Fibroblast of lung (primary cell): Measurements from ENCODE around the gene ARHGEF11. TPM values are rescaled to one million over a fixed set of nuclear protein-coding genes. Genes with fewer than 3 reads are reported as not detected.

ENCODE experiments used
- DNase-seq, 2 donors: peaks; one replicate each; pipeline versions ENCODE4 v3.0.0 to v3.0.0-alpha.2; 2010; ENCODE audit warnings: low read depth in 2 of 2
- H2AFZ ChIP-seq: 2 replicates; pipeline ENCODE4 v1.5.1; 2012; ENCODE audit warnings: low read length, control low read depth, inconsistent platforms
- H3K27ac ChIP-seq: 2 replicates; pipeline ENCODE4 v1.5.1; 2011; ENCODE audit warnings: low read length, control low read depth; ENCODE audit not compliant: insufficient read depth
- H3K27me3 ChIP-seq: 2 replicates; pipeline ENCODE4 v1.5.1; 2011; ENCODE audit warnings: mild to moderate bottlenecking, low read length; ENCODE audit not compliant: control insufficient read depth, insufficient read depth
- H3K36me3 ChIP-seq: 2 replicates; pipeline ENCODE4 v1.5.1; 2011; ENCODE audit warnings: low read length; ENCODE audit not compliant: control insufficient read depth, insufficient read depth
- H3K4me1 ChIP-seq: 2 replicates; pipeline ENCODE4 v1.5.1; 2011; ENCODE audit warnings: low read length; ENCODE audit not compliant: control insufficient read depth, insufficient read depth; ENCODE audit errors: extremely low read depth
- H3K4me2 ChIP-seq: 2 replicates; pipeline ENCODE4 v1.5.1; 2011; ENCODE audit warnings: low read length, control low read depth; ENCODE audit not compliant: insufficient read depth; ENCODE audit errors: extremely low read depth
- H3K4me3 ChIP-seq, 4 experiments: fragments of 200-600 bp in 1 of 4; sonication (generic) in 1 of 4; replicated peaks in 1 of 4; 2 replicates each; pipeline ENCODE4 v1.5.1; 2011 to 2016; ENCODE audit warnings: low read length in 4 of 4, low read depth in 3 of 4, mild to moderate bottlenecking in 3 of 4, control low read depth in 2 of 4, inconsistent platforms in 1 of 4, mixed read lengths in 1 of 4; ENCODE audit not compliant: insufficient read depth in 1 of 4; ENCODE audit errors: control extremely low read depth in 1 of 4
- H3K79me2 ChIP-seq: 2 replicates; pipeline ENCODE4 v1.5.1; 2012; ENCODE audit warnings: mild to moderate bottlenecking, low read length, inconsistent platforms; ENCODE audit not compliant: control insufficient read depth, insufficient read depth
- H3K9ac ChIP-seq: 2 replicates; pipeline ENCODE4 v1.5.1; 2011; ENCODE audit warnings: mild to moderate bottlenecking, low read length, control low read depth; ENCODE audit not compliant: insufficient read depth
- H3K9me3 ChIP-seq: 2 replicates; pipeline ENCODE4 v1.5.1; 2012; ENCODE audit warnings: low read depth, low read length; ENCODE audit not compliant: control insufficient read depth, insufficient read depth
- H4K20me1 ChIP-seq: 2 replicates; pipeline ENCODE4 v1.5.1; 2011; ENCODE audit warnings: low read length; ENCODE audit not compliant: control insufficient read depth, insufficient read depth; ENCODE audit errors: extremely low read depth
- EZH2 ChIP-seq: IDR thresholded peaks from 2 replicates; pipeline ENCODE4 v1.5.1; 2012; ENCODE audit warnings: low read length, control low read depth, mild to moderate bottlenecking; ENCODE audit errors: missing control alignments
- polyA plus RNA-seq, 2 donors: library from polyadenylated mRNA; depleted of rRNA in 1 of 2; stranded (reverse) in 1 of 2; unstranded in 1 of 2; fragments of >200 nt; gene quantifications; 2 replicates each; pipeline ENCODE4 v1.2.1, GENCODE V29; 2011 to 2012; ENCODE audit warnings: missing spikeins in 1 of 2
- total RNA-seq: library from RNA; depleted of rRNA; stranded (reverse); fragments of >200 nt; gene quantifications from 2 replicates; pipeline ENCODE4 v1.2.1, GENCODE V29; 2014
- TF ChIP-seq, protein P1 (sequence below), 2 donors: IDR thresholded peaks in 1 of 2; conservative IDR thresholded peaks in 1 of 2; 1 replicate in 1 of 2; 2 replicates in 1 of 2; pipeline ENCODE4 v1.5.1; 2011 to 2012; ENCODE audit warnings: low read length in 2 of 2, control low read depth in 1 of 2, inconsistent platforms in 1 of 2, low read depth in 1 of 2, mild to moderate bottlenecking in 1 of 2

Gene ARHGEF11
- total and polyA plus RNA-seq, 2 donors (not counting 1 experiment from before 2014, with no cell fraction given) = 12.8 to 29.1 TPM

DNA sequence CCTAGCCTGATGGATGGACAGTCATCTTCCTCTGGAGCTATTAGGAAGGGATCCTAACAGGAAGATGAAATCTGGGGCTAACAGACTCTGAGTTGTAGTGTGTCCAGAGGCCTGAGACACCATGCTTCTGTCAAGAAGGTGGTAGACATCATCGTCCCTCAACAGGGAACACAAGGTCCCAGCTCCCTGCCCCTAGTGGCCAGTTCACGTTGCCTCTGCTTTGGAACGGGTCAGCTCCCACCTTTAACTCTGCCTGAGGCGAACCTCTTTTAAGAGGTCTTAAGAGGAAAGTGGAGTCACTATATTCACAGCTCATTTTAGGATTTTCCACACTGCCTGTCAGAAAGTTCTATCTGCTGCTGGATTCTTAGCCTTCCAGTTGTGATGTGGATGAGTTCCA, 96.8 kb downstream of the ARHGEF11 start:
- no peak for DNase-seq
- Histone ChIP-seq H4K20me1 (no peaks in the 10 kb centered on the region), H3K4me2 (no peak overlapping the region), H3K9ac (no peak overlapping the region), H2AFZ (no peak overlapping the region), H3K36me3 (peaks cover 16% of the 10 kb centered on the region), H3K27me3 (no peaks in the 10 kb centered on the region), H3K79me2 (no peaks in the 10 kb centered on the region), H3K27ac (no peak overlapping the region), H3K9me3 (no peaks in the 10 kb centered on the region), H3K4me1 (no peaks in the 10 kb centered on the region), H3K4me3 (no peak overlapping the region)
- TF ChIP-seq EZH2 = no peak
- TF ChIP-seq, protein P1, sequence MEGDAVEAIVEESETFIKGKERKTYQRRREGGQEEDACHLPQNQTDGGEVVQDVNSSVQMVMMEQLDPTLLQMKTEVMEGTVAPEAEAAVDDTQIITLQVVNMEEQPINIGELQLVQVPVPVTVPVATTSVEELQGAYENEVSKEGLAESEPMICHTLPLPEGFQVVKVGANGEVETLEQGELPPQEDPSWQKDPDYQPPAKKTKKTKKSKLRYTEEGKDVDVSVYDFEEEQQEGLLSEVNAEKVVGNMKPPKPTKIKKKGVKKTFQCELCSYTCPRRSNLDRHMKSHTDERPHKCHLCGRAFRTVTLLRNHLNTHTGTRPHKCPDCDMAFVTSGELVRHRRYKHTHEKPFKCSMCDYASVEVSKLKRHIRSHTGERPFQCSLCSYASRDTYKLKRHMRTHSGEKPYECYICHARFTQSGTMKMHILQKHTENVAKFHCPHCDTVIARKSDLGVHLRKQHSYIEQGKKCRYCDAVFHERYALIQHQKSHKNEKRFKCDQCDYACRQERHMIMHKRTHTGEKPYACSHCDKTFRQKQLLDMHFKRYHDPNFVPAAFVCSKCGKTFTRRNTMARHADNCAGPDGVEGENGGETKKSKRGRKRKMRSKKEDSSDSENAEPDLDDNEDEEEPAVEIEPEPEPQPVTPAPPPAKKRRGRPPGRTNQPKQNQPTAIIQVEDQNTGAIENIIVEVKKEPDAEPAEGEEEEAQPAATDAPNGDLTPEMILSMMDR (conservative IDR thresholded peaks at IDR 0.05 in 1 of 2, IDR thresholded peaks at IDR 0.05 in 1 of 2; ENCODE audit: low read depth in 1 of 2, low read length in 2 of 2) = no peak

DNA sequence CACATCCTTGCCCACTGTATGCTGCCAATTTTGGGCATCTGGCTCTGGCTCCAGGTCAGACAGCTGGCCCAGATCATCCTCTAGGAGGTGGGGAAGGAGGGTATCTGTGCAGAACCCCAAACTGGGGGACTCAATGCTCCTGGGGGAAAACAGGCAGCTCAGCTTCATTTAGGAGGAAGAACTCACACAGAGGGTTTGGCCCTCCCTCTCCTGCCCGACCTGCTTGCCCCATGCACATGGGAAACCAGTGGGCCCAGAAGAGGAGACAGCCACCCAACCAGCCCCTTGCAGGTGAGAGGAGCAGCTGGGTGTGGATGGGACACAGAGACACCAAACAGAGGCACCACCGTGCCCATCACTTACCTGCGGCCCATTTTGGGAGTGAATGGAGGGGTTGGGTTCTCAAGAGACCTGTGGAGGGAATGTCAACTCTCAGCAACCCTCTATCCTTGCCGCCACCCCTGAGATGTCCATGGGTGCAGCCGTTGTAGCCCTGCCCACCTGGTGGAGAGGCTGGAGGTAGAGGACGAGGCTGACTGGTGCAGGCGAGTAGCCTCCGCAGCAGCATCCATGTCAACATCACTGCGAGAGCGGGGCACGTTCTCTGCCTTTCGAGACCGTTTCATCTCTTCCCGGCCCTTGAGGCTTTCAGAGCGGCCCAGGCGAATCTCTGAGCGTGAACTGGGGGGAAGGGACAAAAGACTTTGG, 97.6 kb downstream of the ARHGEF11 start:
- H3K9me3 ChIP-seq = no peaks in the 10 kb centered on the region
- no peak overlapping the region for H3K4me3 ChIP-seq
- no peak for DNase-seq
- H2AFZ ChIP-seq = no peak overlapping the region
- H3K27ac ChIP-seq = no peak overlapping the region
- H3K9ac ChIP-seq = no peak overlapping the region
- H3K4me2 ChIP-seq = no peak overlapping the region
- H3K27me3 ChIP-seq = no peaks in the 10 kb centered on the region
- H3K36me3 ChIP-seq = peaks cover 18% of the 10 kb centered on the region
- no peaks in the 10 kb centered on the region for H3K79me2 ChIP-seq
- no peaks in the 10 kb centered on the region for H4K20me1 ChIP-seq
- no peaks in the 10 kb centered on the region for H3K4me1 ChIP-seq
- no peak for TF ChIP-seq EZH2
- TF ChIP-seq, protein P1 (conservative IDR thresholded peaks at IDR 0.05 in 1 of 2, IDR thresholded peaks at IDR 0.05 in 1 of 2; ENCODE audit: low read depth in 1 of 2, low read length in 2 of 2) = no peak

DNA sequence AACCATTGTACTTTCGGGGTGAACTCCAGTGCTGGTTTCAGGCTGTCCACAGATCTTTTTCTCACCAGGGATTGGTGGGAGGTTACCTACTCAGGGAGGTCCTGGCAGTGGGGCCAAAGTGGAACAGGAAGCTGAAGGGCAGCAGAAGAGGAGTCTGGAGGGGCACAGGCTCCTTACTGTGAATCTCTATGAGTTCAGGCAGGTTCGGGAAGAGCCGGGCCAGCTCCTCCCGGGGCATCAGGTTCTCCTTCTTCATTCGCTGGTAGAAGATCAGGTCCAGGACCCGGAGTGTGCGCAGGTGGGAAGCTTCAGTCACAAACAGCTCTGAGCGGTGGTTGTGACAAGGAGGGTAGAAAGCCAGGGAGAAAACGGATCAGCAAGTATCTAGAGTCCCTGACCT, 98.4 kb downstream of the ARHGEF11 start:
- no peak overlapping the region for H3K4me2 ChIP-seq
- DNase-seq = no peak
- no peaks in the 10 kb centered on the region for H3K9me3 ChIP-seq
- H3K79me2 ChIP-seq = no peaks in the 10 kb centered on the region
- TF ChIP-seq EZH2 = no peak
- TF ChIP-seq, protein P1 (conservative IDR thresholded peaks at IDR 0.05 in 1 of 2, IDR thresholded peaks at IDR 0.05 in 1 of 2; ENCODE audit: low read depth in 1 of 2, low read length in 2 of 2) = no peak
- H4K20me1 ChIP-seq = no peaks in the 10 kb centered on the region
- H3K4me3 ChIP-seq = no peak overlapping the region
- H3K27ac ChIP-seq = no peak overlapping the region
- no peaks in the 10 kb centered on the region for H3K27me3 ChIP-seq
- H3K9ac ChIP-seq = no peak overlapping the region
- H2AFZ ChIP-seq = no peak overlapping the region
- H3K36me3 ChIP-seq = peaks cover 18% of the 10 kb centered on the region
- no peaks in the 10 kb centered on the region for H3K4me1 ChIP-seq
